Vagina (tissue), 2 donors: ENCODE measurements around the gene FAM20A.

Source experiments
- CTCF ChIP-seq, 3 experiments: fragments of 450-650 bp in 2 of 3; fragments of 200-600 bp in 1 of 3; sonication (generic) in 1 of 3; IDR thresholded peaks; one replicate each; pipeline ENCODE4 v1.5.1; 2017 to 2019; ENCODE audit warnings: antibody characterized with exemption in 3 of 3, mild to moderate bottlenecking in 2 of 3, moderate library complexity in 2 of 3
- POLR2A ChIP-seq, 2 donors: fragments of 450-650 bp; IDR thresholded peaks; one replicate each; pipeline ENCODE4 v1.6.1; 2017; ENCODE audit warnings: antibody characterized with exemption in 2 of 2, mild to moderate bottlenecking in 2 of 2, moderate library complexity in 2 of 2
- POLR2AphosphoS5 ChIP-seq, 2 donors: sonication (generic); formaldehyde crosslinking; IDR thresholded peaks; one replicate each; pipeline ENCODE4 v1.9.0; 2017; ENCODE audit warnings: antibody characterized with exemption in 2 of 2, mild to moderate bottlenecking in 2 of 2, low read depth in 1 of 2; ENCODE audit not compliant: insufficient read depth in 1 of 2

GRCh38 chr17:68611353-68612208 is 10.4 kb upstream of the FAM20A start:
- TF ChIP-seq POLR2A (IDR thresholded peaks at IDR 0.05) = no peak
- no peak for TF ChIP-seq CTCF (IDR thresholded peaks at IDR 0.05)
- no peak for TF ChIP-seq POLR2AphosphoS5 (IDR thresholded peaks at IDR 0.05; ENCODE audit: insufficient read depth in 1 of 2, low read depth in 1 of 2)
